Measurements from ENCODE around the gene RGS9. TPM values are rescaled to one million over a fixed set of nuclear protein-coding genes. Genes with fewer than 3 reads are reported as not detected.
"Not testable (repeated sequence)": the region's sequence is repeated elsewhere in the genome, so short reads cannot be mapped to it uniquely, and the experiment has no call there.

The RGS9 gene
- total RNA-seq, 1 donor from 2014 or later, result 8.5 TPM

GRCh38 chr17:65115839-65116238 lies 21.3 kb upstream of the RGS9 start:
- peaks cover 19% of the 10 kb centered on the region for H3K27me3 Mint-ChIP-seq
- no peaks in the 10 kb centered on the region for H3K4me1 Mint-ChIP-seq (ENCODE audit: low read depth)
- H3K27ac Mint-ChIP-seq, result no peak overlapping the region
- no peak overlapping the region for H3K4me3 Mint-ChIP-seq (ENCODE audit: low read depth)
- no peak for TF ChIP-seq CTCF (IDR thresholded peaks at IDR 0.05; ENCODE audit: unreplicated experiment)
- H3K36me3 Mint-ChIP-seq (ENCODE audit: insufficient read depth), result no peaks in the 10 kb centered on the region
- no peaks in the 10 kb centered on the region for H3K9me3 Mint-ChIP-seq (ENCODE audit: low read depth)
- DNase-seq (ENCODE audit: low spot score, unreplicated experiment), result no peak

GRCh38 chr17:65116515-65116914 lies 20.7 kb upstream of the RGS9 start:
- H3K27ac Mint-ChIP-seq; H3K4me1 Mint-ChIP-seq (ENCODE audit: low read depth); H3K9me3 Mint-ChIP-seq (ENCODE audit: low read depth); DNase-seq (ENCODE audit: low spot score, unreplicated experiment); H3K4me3 Mint-ChIP-seq (ENCODE audit: low read depth); H3K36me3 Mint-ChIP-seq (ENCODE audit: insufficient read depth): not testable (repeated sequence)
- H3K27me3 Mint-ChIP-seq, result peaks cover 19% of the 10 kb centered on the region

GRCh38 chr17:65117384-65118035 lies 19.7 kb upstream of the RGS9 start:
- no peak overlapping the region for H3K27ac Mint-ChIP-seq
- DNase-seq (ENCODE audit: low spot score, unreplicated experiment), result no peak
- no peaks in the 10 kb centered on the region for H3K4me1 Mint-ChIP-seq (ENCODE audit: low read depth)
- H3K9me3 Mint-ChIP-seq (ENCODE audit: low read depth), result no peaks in the 10 kb centered on the region
- H3K27me3 Mint-ChIP-seq, result peaks cover 22% of the 10 kb centered on the region
- no peak for TF ChIP-seq CTCF (IDR thresholded peaks at IDR 0.05; ENCODE audit: unreplicated experiment)
- H3K4me3 Mint-ChIP-seq (ENCODE audit: low read depth), result no peak overlapping the region
- no peaks in the 10 kb centered on the region for H3K36me3 Mint-ChIP-seq (ENCODE audit: insufficient read depth)

GRCh38 chr17:65121368-65121767 lies 15.8 kb upstream of the RGS9 start:
- TF ChIP-seq CTCF (IDR thresholded peaks at IDR 0.05; ENCODE audit: unreplicated experiment), result no peak

GRCh38 chr17:65121916-65122806 lies 15.0 kb upstream of the RGS9 start:
- Mint-ChIP-seq H3K9me3 (ENCODE audit: low read depth) (no peaks in the 10 kb centered on the region), H3K4me1 (ENCODE audit: low read depth) (peaks cover 3% of the 10 kb centered on the region), H3K4me3 (ENCODE audit: low read depth) (peak overlapping the region; percentile 81), H3K27me3 (peaks cover 20% of the 10 kb centered on the region), H3K36me3 (ENCODE audit: insufficient read depth) (no peaks in the 10 kb centered on the region), H3K27ac (peak overlapping the region; percentile 59)
- no peak for TF ChIP-seq CTCF (IDR thresholded peaks at IDR 0.05; ENCODE audit: unreplicated experiment)
- DNase-seq (ENCODE audit: low spot score, unreplicated experiment), result no peak

More at GRCh38 chr17:65121368-65121767, 15.8 kb upstream of the RGS9 start:
- no peak for DNase-seq (ENCODE audit: low spot score, unreplicated experiment)
- Mint-ChIP-seq H3K4me1 (ENCODE audit: low read depth) (peaks cover 3% of the 10 kb centered on the region), H3K27ac (no peak overlapping the region), H3K9me3 (ENCODE audit: low read depth) (no peaks in the 10 kb centered on the region), H3K4me3 (ENCODE audit: low read depth) (no peak overlapping the region), H3K36me3 (ENCODE audit: insufficient read depth) (no peaks in the 10 kb centered on the region), H3K27me3 (peaks cover 21% of the 10 kb centered on the region)
